HCT116 (cell line): ENCODE data around the gene ANKRD33. TPM values are rescaled to one million over a fixed set of nuclear protein-coding genes. Genes with fewer than 3 reads are reported as not detected.

ENCODE experiments used
- ATAC-seq: fragments of 200-7000 bp; cut with Tn5 transposase; 2 replicates; pipeline ENCODE4 v1.9.1; 2020; ENCODE audit warnings: mild to moderate bottlenecking, moderate library complexity
- BruUV-seq: library from RNA; stranded (reverse); fragments of 400-500 nt; replicated peaks from 2 replicates; lab custom pipeline; 2021; lab: Mats Ljungman, UMichigan
- CTCF ChIA-PET: fragments of 300-600 bp; sonication (Branson Sonifier 250); formaldehyde crosslinking; loops from one replicate; lab custom pipeline; 2021; ENCODE audit warnings: antibody characterized with exemption; lab: Charles Lee
- POLR2A ChIA-PET: fragments of 300-600, 350-600 bp; sonication (Branson Sonifier 250); formaldehyde crosslinking; loops from one replicate; lab custom pipeline; 2021; ENCODE audit warnings: antibody characterized with exemption; lab: Charles Lee
- RAD21 ChIA-PET, 2 experiments: fragments of 300-600 bp; sonication (Branson Sonifier 250); formaldehyde crosslinking; loops; one replicate each; lab custom pipeline; 2023; ENCODE audit warnings: low total read pairs in 2 of 2; ENCODE audit not compliant: uncharacterized antibody in 2 of 2, unreplicated experiment in 2 of 2, low non-redundant PET in 1 of 2; lab: Charles Lee
- DNase-seq: peaks from one replicate; pipeline ENCODE4 v3.0.0-alpha.2; 2010; ENCODE audit warnings: low read depth, low spot score
- H2AFZ ChIP-seq: fragments of 200-600 bp; shearing (Covaris generic), sonication (generic); 2 replicates; pipeline ENCODE4 v1.6.1; 2017; ENCODE audit warnings: low read depth, mixed run types, mixed read lengths, antibody characterized with exemption, low read length; ENCODE audit not compliant: poor library complexity, severe bottlenecking
- H3K27ac ChIP-seq: 2 replicates; pipeline ENCODE4 v1.5.1; 2012; ENCODE audit warnings: low read depth, low read length
- H3K27me3 ChIP-seq: fragments of 200-600 bp; sonication (generic); 2 replicates; pipeline ENCODE4 v1.6.1; 2016; ENCODE audit warnings: mixed run types, low read length, mixed read lengths; ENCODE audit not compliant: insufficient read depth
- H3K36me3 ChIP-seq, 2 experiments: fragments of 200-500 bp in 1 of 2; fragments of 200-600 bp in 1 of 2; sonication (Bioruptor generic) in 1 of 2; sonication (generic) in 1 of 2; 2 replicates each; pipeline versions ENCODE4 v1.5.1 to v1.6.1; 2014 to 2016; ENCODE audit warnings: low read length in 2 of 2, inconsistent platforms in 1 of 2, mixed read lengths in 1 of 2, mixed run types in 1 of 2; ENCODE audit not compliant: insufficient read depth in 2 of 2, control insufficient read depth in 1 of 2
- H3K4me1 ChIP-seq, 2 experiments: fragments of 200-600 bp in 1 of 2; sonication (generic) in 1 of 2; 2 replicates each; pipeline versions ENCODE4 v1.5.1 to v1.6.1; 2012 to 2017; ENCODE audit warnings: low read length in 2 of 2, inconsistent platforms in 1 of 2, mild to moderate bottlenecking in 1 of 2, mixed read lengths in 1 of 2, mixed run types in 1 of 2, moderate library complexity in 1 of 2; ENCODE audit not compliant: insufficient read depth in 2 of 2, control insufficient read depth in 1 of 2
- H3K4me2 ChIP-seq: fragments of 200-600 bp; sonication (generic); 2 replicates; pipeline ENCODE4 v1.6.1; 2017; ENCODE audit warnings: mixed run types, low read length, mixed read lengths
- H3K4me3 ChIP-seq, 2 experiments: fragments of 200-600 bp in 1 of 2; sonication (generic) in 1 of 2; replicated peaks in 1 of 2; 2 replicates each; pipeline ENCODE4 v1.5.1; 2011 to 2016; ENCODE audit warnings: low read length in 2 of 2, control low read depth in 1 of 2, low read depth in 1 of 2, mild to moderate bottlenecking in 1 of 2, mixed read lengths in 1 of 2, mixed run types in 1 of 2
- H3K79me2 ChIP-seq: fragments of 200-600 bp; sonication (generic); 2 replicates; pipeline ENCODE4 v1.6.1; 2017; ENCODE audit warnings: mild to moderate bottlenecking, mixed run types, low read length, moderate library complexity, mixed read lengths; ENCODE audit not compliant: insufficient read depth
- H3K9ac ChIP-seq: fragments of 200-600 bp; sonication (generic); 2 replicates; pipeline ENCODE4 v1.6.1; 2016; ENCODE audit warnings: low read length, mixed read lengths
- H3K9me2 ChIP-seq: fragments of 200-600 bp; sonication (generic), shearing (Covaris generic); 2 replicates; pipeline ENCODE4 v1.6.1; 2017; ENCODE audit warnings: mixed run types, mild to moderate bottlenecking, moderate library complexity; ENCODE audit not compliant: insufficient read depth
- H3K9me3 ChIP-seq, 2 experiments: fragments of 200-500 bp in 1 of 2; fragments of 200-600 bp in 1 of 2; sonication (Bioruptor generic) in 1 of 2; sonication (generic) in 1 of 2; 2 replicates each; pipeline ENCODE4 v1.6.1; 2014 to 2017; ENCODE audit warnings: low read length in 2 of 2, mixed read lengths in 2 of 2, inconsistent platforms in 1 of 2, low read depth in 1 of 2, mild to moderate bottlenecking in 1 of 2, mixed run types in 1 of 2, moderate library complexity in 1 of 2; ENCODE audit not compliant: control insufficient read depth in 1 of 2, insufficient read depth in 1 of 2
- H4K20me1 ChIP-seq: fragments of 200-600 bp; sonication (generic), shearing (Covaris generic); 2 replicates; pipeline ENCODE4 v1.6.1; 2017; ENCODE audit warnings: mixed run types, mild to moderate bottlenecking, moderate library complexity; ENCODE audit not compliant: insufficient read depth
- CBX3 ChIP-seq: IDR thresholded peaks from 2 replicates; pipeline ENCODE4 v1.6.1; 2012; ENCODE audit warnings: low read depth
- CEBPB ChIP-seq: IDR thresholded peaks from 2 replicates; pipeline ENCODE4 v1.6.1; 2012; ENCODE audit warnings: low read depth
- EGR1 ChIP-seq: IDR thresholded peaks from 2 replicates; pipeline ENCODE4 v1.6.1; 2012; ENCODE audit warnings: low read depth
- EZH2 ChIP-seq: fragments of 200-600 bp; sonication (generic); IDR thresholded peaks from 2 replicates; pipeline ENCODE4 v1.6.1; 2017; ENCODE audit warnings: antibody characterized with exemption, mixed run types
- FOSL1 ChIP-seq: IDR thresholded peaks from 2 replicates; pipeline ENCODE4 v1.6.1; 2012; ENCODE audit warnings: low read depth
- JUND ChIP-seq: IDR thresholded peaks from 2 replicates; pipeline ENCODE4 v1.6.1; 2012
- POLR2A ChIP-seq: IDR thresholded peaks from 2 replicates; pipeline ENCODE4 v1.7.0; 2011; ENCODE audit warnings: borderline replicate concordance; ENCODE audit not compliant: insufficient read depth, insufficient read length; ENCODE audit errors: extremely low read depth
- RAD21 ChIP-seq: IDR thresholded peaks from 2 replicates; pipeline ENCODE4 v1.6.1; 2012; ENCODE audit warnings: low read depth, mild to moderate bottlenecking
- SP1 ChIP-seq: IDR thresholded peaks from 2 replicates; pipeline ENCODE4 v1.6.1; 2012; ENCODE audit warnings: low read depth
- TCF7L2 ChIP-seq: IDR thresholded peaks from 2 replicates; pipeline ENCODE4 v1.7.0; 2011; ENCODE audit warnings: borderline replicate concordance, inconsistent platforms; ENCODE audit not compliant: insufficient read depth, insufficient read length; ENCODE audit errors: extremely low read depth
- YY1 ChIP-seq: IDR thresholded peaks from 2 replicates; pipeline ENCODE4 v1.6.1; 2011; ENCODE audit warnings: low read length, low read depth, moderate library complexity, mild to moderate bottlenecking; ENCODE audit not compliant: insufficient replicate concordance; ENCODE audit errors: extremely low read depth
- ZBTB33 ChIP-seq: IDR thresholded peaks from 2 replicates; pipeline ENCODE4 v1.6.1; 2011; ENCODE audit warnings: mild to moderate bottlenecking, low read length, moderate library complexity; ENCODE audit not compliant: insufficient replicate concordance; ENCODE audit errors: extremely low read depth
- ZFX ChIP-seq: fragments of 450-650 bp; IDR thresholded peaks from 2 replicates; pipeline ENCODE4 v1.6.1; 2017
- ZNF274 ChIP-seq: fragments of 200-500 bp; sonication (Bioruptor generic); IDR thresholded peaks from 2 replicates; pipeline ENCODE4 v1.6.1; 2014; ENCODE audit warnings: mild to moderate bottlenecking, low read depth, low read length, inconsistent platforms
- intact Hi-C: fragments of 100-400 bp; cut with micrococcal nuclease; formaldehyde crosslinking; loops from 2 replicates; pipeline ENCODE4 v1.10.0; 2022
- total RNA-seq: library from RNA; stranded (reverse); gene quantifications from one replicate; pipeline ENCODE4 v1.2.1, GENCODE V29; 2021; ENCODE audit not compliant: unreplicated experiment
- TF ChIP-seq, protein P1 (sequence below): IDR thresholded peaks from 2 replicates; pipeline ENCODE4 v1.6.1; 2012; ENCODE audit warnings: low read depth
- TF ChIP-seq, protein P2 (sequence below): IDR thresholded peaks from 2 replicates; pipeline ENCODE4 v1.6.1; 2012
- TF ChIP-seq, protein P3 (sequence below), 3 experiments: fragments of 200-600 bp in 1 of 3; sonication (generic) in 1 of 3; IDR thresholded peaks in 2 of 3; conservative IDR thresholded peaks in 1 of 3; 2 replicates each; pipeline ENCODE4 v1.5.1; 2012 to 2017; ENCODE audit warnings: low read depth in 2 of 3, low read length in 2 of 3, antibody characterized with exemption in 1 of 3, borderline replicate concordance in 1 of 3, control low read depth in 1 of 3, mild to moderate bottlenecking in 1 of 3, mixed read lengths in 1 of 3, mixed run types in 1 of 3, moderate library complexity in 1 of 3; ENCODE audit not compliant: insufficient read depth in 1 of 3

The ANKRD33 gene
- total RNA-seq, 1 experiment from 2014 or later: not detected

GRCh38 chr12:51891843-51892242, 3.9 kb downstream of the ANKRD33 start (continued):
- TF ChIP-seq, protein P1, sequence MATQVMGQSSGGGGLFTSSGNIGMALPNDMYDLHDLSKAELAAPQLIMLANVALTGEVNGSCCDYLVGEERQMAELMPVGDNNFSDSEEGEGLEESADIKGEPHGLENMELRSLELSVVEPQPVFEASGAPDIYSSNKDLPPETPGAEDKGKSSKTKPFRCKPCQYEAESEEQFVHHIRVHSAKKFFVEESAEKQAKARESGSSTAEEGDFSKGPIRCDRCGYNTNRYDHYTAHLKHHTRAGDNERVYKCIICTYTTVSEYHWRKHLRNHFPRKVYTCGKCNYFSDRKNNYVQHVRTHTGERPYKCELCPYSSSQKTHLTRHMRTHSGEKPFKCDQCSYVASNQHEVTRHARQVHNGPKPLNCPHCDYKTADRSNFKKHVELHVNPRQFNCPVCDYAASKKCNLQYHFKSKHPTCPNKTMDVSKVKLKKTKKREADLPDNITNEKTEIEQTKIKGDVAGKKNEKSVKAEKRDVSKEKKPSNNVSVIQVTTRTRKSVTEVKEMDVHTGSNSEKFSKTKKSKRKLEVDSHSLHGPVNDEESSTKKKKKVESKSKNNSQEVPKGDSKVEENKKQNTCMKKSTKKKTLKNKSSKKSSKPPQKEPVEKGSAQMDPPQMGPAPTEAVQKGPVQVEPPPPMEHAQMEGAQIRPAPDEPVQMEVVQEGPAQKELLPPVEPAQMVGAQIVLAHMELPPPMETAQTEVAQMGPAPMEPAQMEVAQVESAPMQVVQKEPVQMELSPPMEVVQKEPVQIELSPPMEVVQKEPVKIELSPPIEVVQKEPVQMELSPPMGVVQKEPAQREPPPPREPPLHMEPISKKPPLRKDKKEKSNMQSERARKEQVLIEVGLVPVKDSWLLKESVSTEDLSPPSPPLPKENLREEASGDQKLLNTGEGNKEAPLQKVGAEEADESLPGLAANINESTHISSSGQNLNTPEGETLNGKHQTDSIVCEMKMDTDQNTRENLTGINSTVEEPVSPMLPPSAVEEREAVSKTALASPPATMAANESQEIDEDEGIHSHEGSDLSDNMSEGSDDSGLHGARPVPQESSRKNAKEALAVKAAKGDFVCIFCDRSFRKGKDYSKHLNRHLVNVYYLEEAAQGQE: no peak
- TF ChIP-seq SP1: no peak
- no peak for TF ChIP-seq CBX3
- no peak for TF ChIP-seq YY1
- TF ChIP-seq, protein P2, sequence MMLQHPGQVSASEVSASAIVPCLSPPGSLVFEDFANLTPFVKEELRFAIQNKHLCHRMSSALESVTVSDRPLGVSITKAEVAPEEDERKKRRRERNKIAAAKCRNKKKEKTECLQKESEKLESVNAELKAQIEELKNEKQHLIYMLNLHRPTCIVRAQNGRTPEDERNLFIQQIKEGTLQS: no peak
- TF ChIP-seq POLR2A: no peak
- TF ChIP-seq EGR1: no peak
- TF ChIP-seq TCF7L2: no peak
- no peak for TF ChIP-seq JUND
- TF ChIP-seq, all 23 proteins: peak for 2

DNA sequence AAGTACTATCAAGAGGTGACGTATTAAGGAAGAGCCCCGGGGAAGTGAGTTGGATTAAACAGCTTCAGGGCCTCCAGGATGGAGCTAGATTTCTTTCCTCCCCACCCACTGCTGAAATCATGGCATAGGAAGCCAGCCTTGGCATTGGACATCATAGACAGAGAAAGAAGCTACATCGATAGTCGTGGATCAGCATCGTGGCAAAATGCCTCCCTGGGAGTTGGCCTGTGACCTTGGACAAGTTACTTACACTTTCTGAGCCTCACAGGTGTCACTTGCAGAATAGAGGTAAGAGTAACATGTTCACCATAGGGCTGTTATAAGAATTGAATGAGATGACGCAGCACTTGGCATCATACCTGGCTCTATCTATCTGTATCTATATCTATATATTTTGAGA, 5.9 kb downstream of the ANKRD33 start:
- H3K27me3 ChIP-seq: no peaks in the 10 kb centered on the region
- H3K4me2 ChIP-seq: no peak overlapping the region
- H3K79me2 ChIP-seq: no peaks in the 10 kb centered on the region
- no peaks in the 10 kb centered on the region for H3K9me3 ChIP-seq
- H3K9me2 ChIP-seq: no peaks in the 10 kb centered on the region
- peaks cover 0 to 8% of the 10 kb centered on the region in 2 experiments; a peak in 2 of 4 replicates for H3K4me1 ChIP-seq
- POLR2A ChIA-PET: no interaction called here
- intact Hi-C loops: loop anchor here (5.0 kb wide), 1 partner anchor 129 kb away; no protein-coding TSS in a partner anchor
- no peak overlapping the region for H3K9ac ChIP-seq
- no peaks in the 10 kb centered on the region for H3K36me3 ChIP-seq
- no peak overlapping the region for H2AFZ ChIP-seq
- no peak overlapping the region for H3K4me3 ChIP-seq
- RAD21 ChIA-PET: no interaction called here
- no peaks in the 10 kb centered on the region for H4K20me1 ChIP-seq
- DNase-seq (no peak), ATAC-seq (no peak)
- CTCF ChIA-PET: interaction anchor here (1.1 to 4.5 kb wide), 6 partner anchors 8 to 131 kb away, joined by 3 to 36 read pairs (median 6); no protein-coding TSS in a partner anchor
- no TSS peak for BruUV-seq
- no peak overlapping the region for H3K27ac ChIP-seq
- TF ChIP-seq EGR1 (no peak), YY1 (no peak), ZFX (no peak), CBX3 (no peak), FOSL1 (no peak), ZBTB33 (no peak), JUND (no peak), CEBPB (no peak), TCF7L2 (no peak), EZH2 (no peak), RAD21 (no peak), ZNF274 (no peak)
- TF ChIP-seq, protein P2: no peak
- TF ChIP-seq, protein P3, sequence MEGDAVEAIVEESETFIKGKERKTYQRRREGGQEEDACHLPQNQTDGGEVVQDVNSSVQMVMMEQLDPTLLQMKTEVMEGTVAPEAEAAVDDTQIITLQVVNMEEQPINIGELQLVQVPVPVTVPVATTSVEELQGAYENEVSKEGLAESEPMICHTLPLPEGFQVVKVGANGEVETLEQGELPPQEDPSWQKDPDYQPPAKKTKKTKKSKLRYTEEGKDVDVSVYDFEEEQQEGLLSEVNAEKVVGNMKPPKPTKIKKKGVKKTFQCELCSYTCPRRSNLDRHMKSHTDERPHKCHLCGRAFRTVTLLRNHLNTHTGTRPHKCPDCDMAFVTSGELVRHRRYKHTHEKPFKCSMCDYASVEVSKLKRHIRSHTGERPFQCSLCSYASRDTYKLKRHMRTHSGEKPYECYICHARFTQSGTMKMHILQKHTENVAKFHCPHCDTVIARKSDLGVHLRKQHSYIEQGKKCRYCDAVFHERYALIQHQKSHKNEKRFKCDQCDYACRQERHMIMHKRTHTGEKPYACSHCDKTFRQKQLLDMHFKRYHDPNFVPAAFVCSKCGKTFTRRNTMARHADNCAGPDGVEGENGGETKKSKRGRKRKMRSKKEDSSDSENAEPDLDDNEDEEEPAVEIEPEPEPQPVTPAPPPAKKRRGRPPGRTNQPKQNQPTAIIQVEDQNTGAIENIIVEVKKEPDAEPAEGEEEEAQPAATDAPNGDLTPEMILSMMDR (IDR thresholded peaks at IDR 0.05 in 2 of 3, conservative IDR thresholded peaks at IDR 0.05 in 1 of 3; ENCODE audit: borderline replicate concordance in 1 of 3, insufficient read depth in 1 of 3, low read depth in 2 of 3, low read length in 2 of 3): no peak
